Fibroblast of lung (primary cell): ENCODE measurements around the gene ZNF33A. TPM values are rescaled to one million over a fixed set of nuclear protein-coding genes. Genes with fewer than 3 reads are reported as not detected.
"Not testable (repeated sequence)": the region's sequence is repeated elsewhere in the genome, so short reads cannot be mapped to it uniquely, and the experiment has no call there.

Experiments used
- DNase-seq, 2 donors: peaks; one replicate each; pipeline versions ENCODE4 v3.0.0 to v3.0.0-alpha.2; 2010; ENCODE audit warnings: low read depth in 2 of 2
- H2AFZ ChIP-seq: 2 replicates; pipeline ENCODE4 v1.5.1; 2012; ENCODE audit warnings: low read length, control low read depth, inconsistent platforms
- H3K27ac ChIP-seq: 2 replicates; pipeline ENCODE4 v1.5.1; 2011; ENCODE audit warnings: low read length, control low read depth; ENCODE audit not compliant: insufficient read depth
- H3K27me3 ChIP-seq: 2 replicates; pipeline ENCODE4 v1.5.1; 2011; ENCODE audit warnings: mild to moderate bottlenecking, low read length; ENCODE audit not compliant: control insufficient read depth, insufficient read depth
- H3K36me3 ChIP-seq: 2 replicates; pipeline ENCODE4 v1.5.1; 2011; ENCODE audit warnings: low read length; ENCODE audit not compliant: control insufficient read depth, insufficient read depth
- H3K4me1 ChIP-seq: 2 replicates; pipeline ENCODE4 v1.5.1; 2011; ENCODE audit warnings: low read length; ENCODE audit not compliant: control insufficient read depth, insufficient read depth; ENCODE audit errors: extremely low read depth
- H3K4me2 ChIP-seq: 2 replicates; pipeline ENCODE4 v1.5.1; 2011; ENCODE audit warnings: low read length, control low read depth; ENCODE audit not compliant: insufficient read depth; ENCODE audit errors: extremely low read depth
- H3K4me3 ChIP-seq, 4 experiments: fragments of 200-600 bp in 1 of 4; sonication (generic) in 1 of 4; replicated peaks in 1 of 4; 2 replicates each; pipeline ENCODE4 v1.5.1; 2011 to 2016; ENCODE audit warnings: low read length in 4 of 4, low read depth in 3 of 4, mild to moderate bottlenecking in 3 of 4, control low read depth in 2 of 4, inconsistent platforms in 1 of 4, mixed read lengths in 1 of 4; ENCODE audit not compliant: insufficient read depth in 1 of 4; ENCODE audit errors: control extremely low read depth in 1 of 4
- H3K79me2 ChIP-seq: 2 replicates; pipeline ENCODE4 v1.5.1; 2012; ENCODE audit warnings: mild to moderate bottlenecking, low read length, inconsistent platforms; ENCODE audit not compliant: control insufficient read depth, insufficient read depth
- H3K9ac ChIP-seq: 2 replicates; pipeline ENCODE4 v1.5.1; 2011; ENCODE audit warnings: mild to moderate bottlenecking, low read length, control low read depth; ENCODE audit not compliant: insufficient read depth
- H3K9me3 ChIP-seq: 2 replicates; pipeline ENCODE4 v1.5.1; 2012; ENCODE audit warnings: low read depth, low read length; ENCODE audit not compliant: control insufficient read depth, insufficient read depth
- H4K20me1 ChIP-seq: 2 replicates; pipeline ENCODE4 v1.5.1; 2011; ENCODE audit warnings: low read length; ENCODE audit not compliant: control insufficient read depth, insufficient read depth; ENCODE audit errors: extremely low read depth
- CTCF ChIP-seq, 2 donors: IDR thresholded peaks in 1 of 2; conservative IDR thresholded peaks in 1 of 2; 1 replicate in 1 of 2; 2 replicates in 1 of 2; pipeline ENCODE4 v1.5.1; 2011 to 2012; ENCODE audit warnings: low read length in 2 of 2, control low read depth in 1 of 2, inconsistent platforms in 1 of 2, low read depth in 1 of 2, mild to moderate bottlenecking in 1 of 2
- EZH2 ChIP-seq: IDR thresholded peaks from 2 replicates; pipeline ENCODE4 v1.5.1; 2012; ENCODE audit warnings: low read length, control low read depth, mild to moderate bottlenecking; ENCODE audit errors: missing control alignments
- polyA plus RNA-seq, 2 donors: library from polyadenylated mRNA; depleted of rRNA in 1 of 2; stranded (reverse) in 1 of 2; unstranded in 1 of 2; fragments of >200 nt; gene quantifications; 2 replicates each; pipeline ENCODE4 v1.2.1, GENCODE V29; 2011 to 2012; ENCODE audit warnings: missing spikeins in 1 of 2
- total RNA-seq: library from RNA; depleted of rRNA; stranded (reverse); fragments of >200 nt; gene quantifications from 2 replicates; pipeline ENCODE4 v1.2.1, GENCODE V29; 2014

ZNF33A gene
- total and polyA plus RNA-seq, 2 donors (not counting 1 experiment from before 2014, with no cell fraction given) = 11.6 to 12.0 TPM

- no peaks in the 10 kb centered on the region for H3K27me3 ChIP-seq
- H3K36me3 ChIP-seq = no peaks in the 10 kb centered on the region
- no peaks in the 10 kb centered on the region for H4K20me1 ChIP-seq
- H3K9me3 ChIP-seq = no peaks in the 10 kb centered on the region
- H2AFZ ChIP-seq = no peak overlapping the region
- H3K4me2 ChIP-seq = no peak overlapping the region
- H3K27ac ChIP-seq = no peak overlapping the region
- H3K9ac ChIP-seq = no peak overlapping the region
- no peak for TF ChIP-seq CTCF (conservative IDR thresholded peaks at IDR 0.05 in 1 of 2, IDR thresholded peaks at IDR 0.05 in 1 of 2; ENCODE audit: low read depth in 1 of 2, low read length in 2 of 2)
- no peak for TF ChIP-seq EZH2
- DNase-seq = no peak
- peaks cover 3% of the 10 kb centered on the region for H3K4me1 ChIP-seq
- H3K79me2 ChIP-seq = no peaks in the 10 kb centered on the region
- no peak overlapping the region for H3K4me3 ChIP-seq
Observed at GRCh38 chr10:38007991-38008390, 2.5 kb upstream of the ZNF33A start.

- H3K9ac ChIP-seq = no peak overlapping the region
- H2AFZ ChIP-seq = no peak overlapping the region
- peaks cover 2% of the 10 kb centered on the region for H3K4me1 ChIP-seq
- no peaks in the 10 kb centered on the region for H4K20me1 ChIP-seq
- H3K36me3 ChIP-seq = peaks cover 3% of the 10 kb centered on the region
- no peak overlapping the region for H3K4me3 ChIP-seq
- no peak overlapping the region for H3K4me2 ChIP-seq
- DNase-seq = no peak
- TF ChIP-seq CTCF (conservative IDR thresholded peaks at IDR 0.05 in 1 of 2, IDR thresholded peaks at IDR 0.05 in 1 of 2; ENCODE audit: low read depth in 1 of 2, low read length in 2 of 2) = no peak
- TF ChIP-seq EZH2 = no peak
- H3K79me2 ChIP-seq = no peaks in the 10 kb centered on the region
- H3K9me3 ChIP-seq = no peaks in the 10 kb centered on the region
- no peaks in the 10 kb centered on the region for H3K27me3 ChIP-seq
- no peak overlapping the region for H3K27ac ChIP-seq
Observed at GRCh38 chr10:38016354-38016753, 5.9 kb downstream of the ZNF33A start.

- H3K27me3 ChIP-seq, H3K4me2 ChIP-seq, H2AFZ ChIP-seq, DNase-seq, H4K20me1 ChIP-seq, H3K4me3 ChIP-seq, H3K79me2 ChIP-seq, H3K9ac ChIP-seq, H3K9me3 ChIP-seq, H3K27ac ChIP-seq, H3K36me3 ChIP-seq, H3K4me1 ChIP-seq: not testable (repeated sequence)
Observed at GRCh38 chr10:38019124-38019523, 8.6 kb downstream of the ZNF33A start.
